Inferior parietal cortex (tissue), 1 donor: ENCODE data around the gene SMAD5.

Experiments used
- DNase-seq: peaks from one replicate; pipeline ENCODE4 v3.0.0-alpha.2; 2016; ENCODE audit errors: extremely low spot score

Gene SMAD5

DNA sequence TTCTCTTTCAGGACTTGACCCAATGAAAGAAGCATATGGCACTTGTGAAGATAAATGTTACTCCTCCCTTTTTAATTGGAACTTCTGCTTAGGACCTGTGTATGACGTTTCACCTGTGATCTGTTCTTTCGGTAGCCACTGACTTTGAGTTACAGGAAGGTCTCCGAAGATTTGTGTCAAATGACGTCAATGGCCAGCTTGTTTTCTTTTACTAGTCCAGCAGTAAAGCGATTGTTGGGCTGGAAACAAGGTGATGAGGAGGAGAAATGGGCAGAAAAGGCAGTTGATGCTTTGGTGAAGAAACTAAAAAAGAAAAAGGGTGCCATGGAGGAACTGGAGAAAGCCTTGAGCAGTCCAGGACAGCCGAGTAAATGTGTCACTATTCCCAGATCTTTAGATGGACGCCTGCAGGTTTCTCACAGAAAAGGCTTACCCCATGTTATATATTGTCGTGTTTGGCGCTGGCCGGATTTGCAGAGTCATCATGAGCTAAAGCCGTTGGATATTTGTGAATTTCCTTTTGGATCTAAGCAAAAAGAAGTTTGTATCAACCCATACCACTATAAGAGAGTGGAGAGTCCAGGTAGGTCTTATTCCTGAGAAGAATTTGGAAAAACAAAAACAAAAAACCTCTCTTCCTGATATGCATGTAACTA, 21.1 kb downstream of the SMAD5 start:
- no peak for DNase-seq

DNA sequence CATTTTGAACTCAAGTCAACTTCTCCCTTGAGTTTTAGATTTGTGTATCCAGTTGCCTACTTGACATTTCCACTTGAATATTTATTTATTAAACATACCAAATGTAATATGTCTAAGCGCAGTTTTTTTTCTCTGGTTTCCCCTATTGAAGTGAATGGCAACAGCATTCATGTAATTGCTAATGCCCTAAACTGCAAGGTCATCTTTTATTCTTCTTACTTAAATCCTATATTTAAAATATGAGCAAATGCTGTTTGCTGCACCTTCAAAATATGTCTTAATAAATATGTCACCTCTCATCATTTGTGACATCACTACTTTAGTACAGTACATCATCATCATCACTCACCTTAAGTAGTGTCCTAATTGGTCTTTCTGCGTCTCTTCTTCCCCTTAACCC, 22.4 kb downstream of the SMAD5 start:
- DNase-seq = no peak

DNA sequence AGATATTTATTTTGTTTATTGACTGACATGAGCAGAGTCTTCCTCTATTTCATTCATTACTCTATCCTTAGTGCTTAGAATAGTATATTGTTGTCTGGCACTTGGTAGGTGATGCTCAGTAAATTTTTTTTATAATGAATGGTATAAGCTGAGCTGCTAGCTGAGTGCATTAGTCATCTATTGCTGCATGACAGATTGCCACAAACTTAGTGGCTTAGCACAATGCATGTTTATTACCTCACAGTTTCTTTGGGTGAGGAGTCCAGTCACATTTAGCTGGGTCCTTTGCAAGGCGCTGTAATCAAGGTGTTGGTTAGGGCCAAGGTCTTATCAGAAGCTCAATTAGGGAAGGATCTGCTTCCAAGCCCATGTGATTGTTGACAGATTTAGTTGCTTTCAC, 23.1 kb downstream of the SMAD5 start:
- no peak for DNase-seq

GRCh38 chr5:136157514-136157913, 24.9 kb downstream of the SMAD5 start:
- no peak for DNase-seq

GRCh38 chr5:136159457-136159856, 26.8 kb downstream of the SMAD5 start:
- DNase-seq = no peak

DNA sequence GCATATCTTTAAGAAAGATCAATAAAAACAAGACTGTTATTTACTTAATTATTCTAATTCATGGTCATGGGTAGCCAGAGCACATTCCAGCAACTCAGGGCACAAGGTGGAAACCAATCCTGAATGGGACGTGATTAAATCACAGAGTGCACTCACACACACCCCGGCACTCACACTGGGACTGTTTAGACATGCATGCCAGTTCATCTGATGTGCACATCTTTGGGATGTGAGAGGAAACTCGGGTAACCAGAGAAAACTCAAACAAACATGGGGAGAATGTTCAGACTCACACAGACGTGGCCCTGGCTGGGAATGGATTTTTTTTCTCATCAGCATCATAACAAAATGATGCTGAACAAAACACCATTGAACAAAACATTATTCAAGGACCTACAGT, 29.4 kb downstream of the SMAD5 start:
- DNase-seq = peak; percentile 17

- no peak for DNase-seq
Observed at GRCh38 chr5:136164226-136164625, 31.6 kb downstream of the SMAD5 start.

DNA sequence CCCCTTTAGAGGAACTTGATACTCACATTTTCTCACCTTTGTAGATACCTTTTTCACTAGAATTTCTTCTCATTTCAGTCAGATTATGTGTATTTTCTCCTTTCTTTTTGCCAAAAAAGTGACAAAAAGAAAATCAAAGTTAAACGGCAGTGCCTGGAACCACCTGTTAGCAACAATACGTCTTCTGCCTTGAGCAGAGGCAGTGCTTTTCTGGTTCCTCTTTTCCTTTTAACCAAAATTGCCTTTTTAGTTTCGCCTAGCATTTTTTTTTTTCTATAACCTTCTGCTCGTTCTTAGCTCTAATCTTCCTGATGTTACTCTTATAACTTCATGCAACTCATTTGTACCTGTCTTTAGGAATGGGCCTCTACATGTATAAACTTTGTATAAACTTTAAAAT, 34.3 kb downstream of the SMAD5 start:
- no peak for DNase-seq

DNA sequence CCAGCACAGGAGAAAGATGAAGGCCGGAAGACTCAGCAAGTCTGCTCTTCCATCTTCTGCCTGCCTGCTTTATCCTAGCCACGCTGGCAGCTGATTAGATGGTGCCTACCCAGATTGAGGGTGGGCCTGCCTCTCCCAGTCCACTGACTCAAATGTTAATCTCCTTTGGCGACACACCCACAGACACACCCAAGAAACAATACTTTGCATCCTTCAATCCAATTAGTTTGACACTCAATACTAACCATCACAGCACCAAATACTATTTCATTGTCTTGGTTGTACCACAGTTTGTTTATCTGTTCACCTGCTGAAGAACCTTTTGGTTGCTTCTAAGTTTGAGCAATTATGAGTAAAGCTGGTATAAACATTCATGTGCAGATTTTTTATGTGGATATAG, 36.6 kb downstream of the SMAD5 start:
- no peak for DNase-seq

DNA sequence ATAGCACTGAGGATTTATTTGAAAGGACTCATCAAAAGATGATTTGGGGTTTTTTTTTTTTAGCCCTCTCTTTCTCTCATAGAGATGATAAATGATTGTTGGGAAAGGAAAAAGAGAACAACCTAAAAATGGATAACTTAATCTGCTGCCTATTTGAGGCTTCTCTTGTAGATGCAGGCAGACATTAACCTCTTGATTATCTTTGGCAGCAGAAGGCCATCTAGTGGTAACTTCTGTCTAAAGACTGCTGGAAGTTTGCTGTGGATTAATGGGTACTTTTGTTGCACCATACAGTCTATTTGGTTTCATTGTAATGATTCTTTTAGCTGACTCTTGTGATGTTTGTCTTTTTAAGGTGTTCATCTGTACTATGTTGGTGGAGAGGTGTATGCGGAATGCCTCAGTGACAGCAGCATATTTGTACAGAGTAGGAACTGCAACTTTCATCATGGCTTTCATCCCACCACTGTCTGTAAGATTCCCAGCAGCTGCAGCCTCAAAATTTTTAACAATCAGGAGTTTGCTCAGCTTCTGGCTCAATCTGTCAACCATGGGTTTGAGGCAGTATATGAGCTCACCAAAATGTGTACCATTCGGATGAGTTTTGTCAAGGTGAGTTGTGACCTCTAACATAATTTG, 41.5 kb downstream of the SMAD5 start:
- peak; percentile 68 for DNase-seq

DNA sequence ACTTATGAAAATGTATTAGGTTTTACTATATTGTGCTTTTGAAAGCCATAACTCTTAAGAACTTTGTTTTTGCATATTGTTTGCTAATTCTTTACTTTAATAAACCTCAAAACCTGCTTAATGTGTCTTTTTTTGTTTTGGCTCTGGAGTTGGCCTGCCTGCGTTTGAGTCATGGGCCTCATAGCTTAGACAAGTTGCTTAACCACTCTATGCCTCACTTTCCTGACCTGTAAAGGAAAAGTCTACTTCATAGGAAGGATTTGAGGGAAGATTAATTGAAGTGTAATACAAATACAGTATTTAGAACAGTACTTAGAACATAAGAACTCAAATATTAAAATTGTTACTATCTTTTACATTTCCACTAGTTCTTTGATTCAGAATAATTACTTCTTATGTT, 50.0 kb downstream of the SMAD5 start:
- DNase-seq = no peak

DNA sequence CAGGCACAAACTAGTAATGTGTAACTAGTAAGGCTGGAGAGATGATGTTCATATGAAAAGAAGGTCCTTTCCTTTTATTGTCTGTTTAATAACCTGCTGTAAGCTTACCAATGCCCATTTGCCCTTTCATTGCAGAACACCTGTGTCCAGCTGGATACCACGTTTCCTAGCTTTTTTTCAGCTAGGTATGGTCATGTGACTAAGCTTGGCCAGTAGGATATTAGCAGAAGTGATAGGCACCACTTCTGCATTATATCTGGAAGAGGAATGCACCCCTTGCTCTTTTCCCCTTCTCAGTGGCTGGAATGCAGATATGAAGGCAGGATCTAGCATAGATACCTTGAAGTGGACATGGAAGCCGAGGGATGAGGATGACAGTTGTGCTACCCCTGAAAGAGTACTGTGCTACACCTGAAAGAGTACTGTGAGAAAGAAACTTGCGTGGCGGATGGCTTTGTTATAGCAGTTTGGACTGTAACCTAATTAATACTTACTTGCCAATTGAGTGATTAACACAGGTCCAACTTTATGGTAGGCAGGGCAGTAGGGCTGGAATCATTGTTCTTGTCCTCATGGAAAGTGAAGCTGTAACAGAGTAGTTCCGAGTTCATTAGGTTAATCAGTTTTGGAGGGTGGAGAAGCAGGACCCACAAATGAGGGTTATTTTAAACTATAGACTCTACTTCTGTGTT, 53.5 kb downstream of the SMAD5 start:
- DNase-seq = no peak

DNA sequence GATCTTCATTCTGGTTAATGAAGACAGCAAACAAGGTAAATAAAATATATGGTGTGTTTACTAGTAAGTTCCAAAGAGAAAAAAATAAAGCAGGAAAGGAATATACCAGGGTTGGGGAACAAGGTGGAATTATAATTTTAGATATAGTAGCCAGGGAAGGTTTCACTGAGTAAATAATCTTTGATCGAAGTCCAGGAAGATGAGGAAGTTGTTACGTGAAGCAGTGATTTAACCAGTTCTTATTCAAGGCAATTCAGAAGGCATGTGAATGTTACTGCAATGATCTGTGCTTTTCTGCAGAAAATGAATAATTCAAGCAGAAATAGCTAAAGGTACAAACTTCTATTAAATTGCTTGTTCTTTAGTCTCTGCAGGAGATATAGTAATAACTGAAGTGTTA, 54.2 kb downstream of the SMAD5 start:
- no peak for DNase-seq

GRCh38 chr5:136188859-136189258, 56.2 kb downstream of the SMAD5 start:
- no peak for DNase-seq

GRCh38 chr5:136190091-136190720, 57.6 kb downstream of the SMAD5 start:
- DNase-seq = no peak

- DNase-seq = no peak
Observed at GRCh38 chr5:136190904-136191303, 58.3 kb downstream of the SMAD5 start.

DNA sequence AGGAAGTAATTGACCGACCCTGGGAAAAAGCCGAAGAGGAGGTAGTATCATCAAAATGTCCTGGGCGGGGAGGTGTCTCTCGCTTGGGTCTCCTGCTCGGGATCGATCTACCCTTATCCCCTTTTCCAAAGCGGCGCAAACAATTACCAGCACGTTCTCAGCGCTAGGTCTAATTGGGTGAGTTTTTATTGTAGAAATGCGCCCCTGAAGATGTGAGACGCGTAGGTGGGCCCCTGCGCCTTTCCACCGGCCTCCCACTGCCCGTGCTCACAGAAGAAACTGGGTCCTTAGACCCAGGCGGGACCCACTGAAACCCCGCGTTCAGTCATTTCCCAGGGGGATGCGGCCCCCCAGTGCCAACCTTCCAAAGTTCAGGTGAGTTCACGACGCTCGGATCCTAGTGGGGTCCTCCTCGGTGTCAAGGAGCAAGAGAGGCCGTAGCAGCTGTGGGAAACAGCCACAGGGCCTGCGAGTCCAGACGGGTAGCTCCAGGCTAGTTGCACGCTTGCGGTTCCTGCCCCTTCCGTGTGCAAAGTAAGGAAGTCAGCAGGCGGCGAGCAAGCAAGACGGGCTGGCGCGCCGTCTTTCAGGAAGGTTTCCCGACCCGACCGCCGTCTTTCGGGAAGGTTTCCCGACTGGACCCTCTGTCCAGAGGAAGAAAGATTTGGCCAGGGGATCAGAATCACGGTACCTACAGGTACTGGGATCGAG, 58.8 kb downstream of the SMAD5 start:
- DNase-seq = no peak

DNA sequence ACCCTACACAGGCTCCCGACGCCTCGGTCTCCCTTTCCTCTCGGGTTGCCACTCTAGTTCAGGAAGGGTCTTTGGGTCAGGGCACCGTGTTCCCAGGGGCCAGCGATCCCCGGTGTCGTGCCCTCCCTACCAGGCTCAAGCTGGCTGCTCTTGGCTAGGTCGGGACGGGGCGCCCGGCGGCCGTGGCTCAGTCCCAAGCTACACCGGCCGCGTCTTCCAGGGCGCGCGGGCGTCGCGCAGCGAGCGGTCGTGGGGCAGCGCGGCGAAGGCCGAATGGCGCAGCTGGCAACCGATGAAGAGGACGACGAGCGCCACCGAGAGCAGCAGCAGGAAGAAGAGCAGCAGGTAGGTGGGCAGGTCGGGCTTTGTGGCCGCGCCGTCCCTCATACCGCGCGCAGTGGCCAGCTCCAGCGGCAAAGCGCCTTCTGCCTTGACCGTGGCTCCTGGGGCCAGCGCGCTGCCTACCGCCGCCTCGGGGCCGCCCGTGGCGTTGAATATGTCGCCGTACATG, 59.4 kb downstream of the SMAD5 start:
- DNase-seq = no peak

DNA sequence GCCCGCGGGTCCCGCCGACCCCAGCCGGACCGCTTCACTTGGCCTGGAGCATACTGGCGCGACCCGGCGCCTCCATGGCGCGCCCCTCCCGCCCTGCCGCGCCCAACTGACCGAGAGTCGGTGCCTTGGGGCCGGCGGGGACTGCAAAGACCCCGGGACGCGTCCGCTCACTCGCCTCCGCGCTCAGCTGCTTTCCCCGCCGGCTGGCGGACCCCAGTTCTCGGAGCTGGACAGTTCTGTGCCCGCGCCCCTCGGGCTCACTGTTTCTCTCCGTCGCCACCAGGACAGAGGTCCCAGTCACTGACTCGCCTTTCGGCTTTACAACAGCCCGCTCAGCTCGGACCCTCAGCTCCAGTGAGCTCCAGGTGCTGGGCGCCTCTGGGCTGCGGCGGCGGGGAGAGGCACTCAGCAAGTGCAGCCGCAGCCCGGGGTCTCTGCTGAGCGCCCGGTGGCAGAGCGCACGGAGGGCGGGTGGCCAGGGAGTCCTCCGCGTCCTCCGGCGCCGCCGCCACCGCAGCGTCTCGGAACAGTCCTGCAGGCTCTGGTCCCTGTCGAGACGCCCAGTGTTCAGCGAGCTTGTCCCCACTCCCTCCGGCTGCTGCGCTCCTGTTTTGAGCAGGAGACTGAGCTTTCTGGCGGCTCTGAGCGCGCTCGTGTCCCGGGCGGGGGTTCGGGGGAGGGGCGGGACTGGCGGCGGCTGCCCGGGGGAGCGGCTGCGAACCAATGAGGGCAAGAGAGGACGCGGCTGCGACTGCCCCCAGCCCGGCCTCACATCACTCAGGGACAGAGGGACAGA, 60.1 kb downstream of the SMAD5 start, which contains the start of gene SMIM32:
Gene SMIM32 (minus strand): TSS at position 637 of the 796 bp plus-strand sequence. CDS start 638 bp downstream, outside the sequence.
- no peak for DNase-seq

- DNase-seq = no peak
Observed at GRCh38 chr5:136193322-136193935, 60.8 kb downstream of the SMAD5 start.
